T47D (cell line): ENCODE data around the gene GCN1.
"Not testable (repeated sequence)": the region's sequence is repeated elsewhere in the genome, so short reads cannot be mapped to it uniquely, and the experiment has no call there.

ENCODE experiments used
- DNase-seq, 2 experiments: peaks; one replicate each; pipeline versions ENCODE4 v3.0.0 to v3.0.0-alpha.2; 2011 to 2012; ENCODE audit warnings: low read depth in 1 of 2, low spot score in 1 of 2
- JUND ChIP-seq: IDR thresholded peaks from 2 replicates; pipeline ENCODE4 v1.6.1; 2012; ENCODE audit warnings: low read depth
- in situ Hi-C: cut with HindIII; loops from 2 replicates; pipeline ENCODE4 v1.10.0; 2016; ENCODE audit warnings: low sequenced_read_pairs, low pct_unique_long_range_greater_than_20kb

GCN1 gene

DNA sequence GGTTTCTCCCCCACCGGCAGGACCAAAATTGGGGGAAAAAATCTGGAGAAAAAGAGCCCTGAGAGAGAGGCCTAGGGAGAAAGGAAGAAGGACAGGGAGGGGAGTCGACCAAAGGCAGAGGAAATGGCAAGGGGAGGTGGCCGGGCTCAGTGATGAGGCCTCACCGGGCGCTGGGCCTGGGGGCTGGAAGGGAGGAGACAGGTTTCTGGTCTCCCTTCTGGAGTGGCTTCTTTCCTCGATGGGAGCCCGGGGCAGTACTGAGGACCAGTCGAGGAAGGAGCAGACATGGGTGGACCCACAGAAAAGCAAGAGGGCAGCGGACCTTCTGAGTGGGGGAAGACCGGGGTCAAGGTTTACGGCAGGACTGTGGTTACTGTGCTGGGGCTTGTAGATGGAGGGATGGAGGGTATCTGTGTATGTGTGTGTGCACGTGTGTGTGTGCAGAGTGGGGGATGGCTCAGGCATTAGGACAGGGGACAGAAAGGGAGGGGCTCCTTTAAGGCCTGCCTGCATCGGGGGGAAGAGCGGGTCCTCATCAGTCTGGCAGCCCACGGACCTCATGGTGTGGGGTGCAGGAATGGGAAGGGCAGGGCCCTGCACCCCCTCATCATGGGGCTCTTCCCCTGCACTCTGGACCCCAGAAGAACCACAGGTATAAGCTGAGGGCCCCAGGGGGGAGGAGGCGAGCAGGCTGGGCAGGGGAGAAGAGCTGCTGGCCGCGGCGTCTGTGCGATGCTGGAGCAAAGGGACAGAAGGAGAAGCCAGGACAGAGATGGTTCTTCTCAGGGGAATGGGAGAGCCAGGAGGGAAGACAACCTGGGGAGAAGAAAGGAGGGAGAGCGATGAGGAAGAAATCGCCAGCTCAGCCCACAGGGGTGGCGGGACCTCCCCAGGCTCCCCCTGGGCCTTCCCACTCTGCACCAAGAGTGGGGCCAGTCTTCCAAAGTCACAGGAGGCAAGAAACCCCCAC lies 21.5 kb upstream of the GCN1 start:
- DNase-seq, result no peak
- no peak for TF ChIP-seq JUND
- in situ Hi-C loops, result no loop called here

- no peak for TF ChIP-seq JUND
- in situ Hi-C loops, result no loop called here
- DNase-seq, result no peak
These were observed 20.8 kb upstream of the GCN1 start for GRCh38 chr12:120215357-120215735.

- in situ Hi-C loops, result no loop called here
- no peak for TF ChIP-seq JUND
- DNase-seq, result no peak
These were observed 20.3 kb upstream of the GCN1 start for GRCh38 chr12:120214626-120215356.

DNA sequence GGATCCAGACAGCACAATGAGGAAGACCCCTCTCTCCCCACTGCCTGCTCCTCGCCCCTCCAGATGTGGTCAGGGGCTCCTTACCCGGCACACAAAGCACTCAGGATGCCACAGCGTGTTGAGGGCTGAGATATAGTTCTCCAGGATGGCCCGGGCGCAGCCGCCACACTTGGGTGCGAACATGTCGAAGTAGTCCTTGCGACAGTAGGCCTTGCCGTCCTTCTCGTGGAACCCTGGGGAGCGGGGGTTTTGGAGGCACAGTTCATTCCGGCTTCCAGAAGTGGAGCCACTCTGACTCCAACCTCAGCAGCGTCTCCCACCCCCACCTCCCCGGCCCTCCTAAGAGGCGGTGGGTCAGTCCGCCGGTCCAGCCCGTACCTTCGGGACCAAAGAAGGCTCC lies 19.2 kb upstream of the GCN1 start:
- DNase-seq, result no peak
- in situ Hi-C loops, result no loop called here
- no peak for TF ChIP-seq JUND

DNA sequence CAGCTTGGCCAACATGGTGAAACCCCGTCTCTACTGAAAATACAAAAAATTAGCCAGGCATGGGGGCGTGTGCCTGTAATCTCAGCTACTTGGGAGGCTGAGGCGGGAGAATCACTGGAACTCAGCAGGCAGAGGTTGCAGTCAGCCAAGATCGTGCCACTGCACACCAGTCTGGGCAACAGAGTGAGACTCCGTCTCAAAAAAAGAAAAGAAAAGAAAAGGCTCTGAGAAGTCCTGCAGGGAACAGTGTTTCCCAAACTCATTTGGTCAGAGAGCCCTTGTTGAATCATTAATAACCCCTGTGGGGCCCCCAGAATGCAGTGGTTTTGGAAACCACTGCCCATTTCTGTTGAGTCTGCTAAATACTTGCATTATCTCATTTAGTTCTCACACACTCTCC lies 18.7 kb upstream of the GCN1 start:
- in situ Hi-C loops, DNase-seq: not testable (repeated sequence)

DNA sequence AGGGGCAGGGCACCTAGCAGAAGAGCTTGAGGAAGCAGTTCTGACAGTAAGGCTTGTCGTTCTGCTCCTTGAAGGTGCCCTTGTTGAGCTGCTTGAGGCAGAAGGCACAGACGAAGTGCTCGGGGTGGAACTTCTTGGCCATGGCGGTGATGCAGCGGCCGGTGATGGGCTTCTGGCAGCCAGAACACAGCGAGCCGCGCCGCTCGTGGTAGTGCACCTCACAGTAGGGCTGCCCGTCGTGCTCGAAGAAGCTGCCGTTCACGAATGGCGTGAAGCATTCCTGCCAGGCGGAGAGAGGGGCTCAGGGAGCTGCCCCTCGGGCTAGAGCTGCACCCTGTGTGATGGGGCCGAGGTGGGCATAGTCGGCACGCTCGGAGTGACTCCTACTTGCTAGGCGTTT lies 17.8 kb upstream of the GCN1 start:
- no peak for DNase-seq
- in situ Hi-C loops, result no loop called here
- no peak for TF ChIP-seq JUND

GRCh38 chr12:120211904-120212283 lies 17.4 kb upstream of the GCN1 start:
- in situ Hi-C loops, result no loop called here
- no peak for DNase-seq
- no peak for TF ChIP-seq JUND

GRCh38 chr12:120211243-120211903 lies 16.9 kb upstream of the GCN1 start:
- in situ Hi-C loops, result no loop called here
- TF ChIP-seq JUND, result no peak
- DNase-seq, result no peak

DNA sequence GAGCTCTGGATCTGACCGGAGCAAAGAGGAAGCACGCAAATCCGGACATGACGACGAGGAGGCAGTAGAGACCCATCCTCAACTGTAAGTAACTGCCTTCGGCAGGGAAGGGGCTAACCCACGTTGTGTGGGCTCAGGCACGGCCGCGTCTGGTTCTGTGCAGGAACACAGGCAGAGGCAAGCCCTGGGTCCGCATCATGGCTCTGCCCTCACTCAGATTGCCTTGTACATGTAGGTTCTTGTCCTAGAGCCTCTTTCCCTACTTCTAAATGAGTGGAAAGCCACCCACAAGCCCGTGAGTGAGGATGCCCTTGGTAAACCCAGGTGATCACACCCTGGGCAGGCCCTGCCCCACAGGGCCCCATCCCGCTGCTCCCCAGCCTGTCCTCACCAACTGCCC lies 15.3 kb upstream of the GCN1 start:
- no peak for DNase-seq
- TF ChIP-seq JUND, result no peak
- in situ Hi-C loops, result no loop called here

- DNase-seq, result no peak
- TF ChIP-seq JUND, result no peak
- in situ Hi-C loops, result no loop called here
These were observed 12.7 kb upstream of the GCN1 start for GRCh38 chr12:120207227-120207626.

GRCh38 chr12:120206781-120207180 lies 12.3 kb upstream of the GCN1 start:
- in situ Hi-C loops, DNase-seq: not testable (repeated sequence)

DNA sequence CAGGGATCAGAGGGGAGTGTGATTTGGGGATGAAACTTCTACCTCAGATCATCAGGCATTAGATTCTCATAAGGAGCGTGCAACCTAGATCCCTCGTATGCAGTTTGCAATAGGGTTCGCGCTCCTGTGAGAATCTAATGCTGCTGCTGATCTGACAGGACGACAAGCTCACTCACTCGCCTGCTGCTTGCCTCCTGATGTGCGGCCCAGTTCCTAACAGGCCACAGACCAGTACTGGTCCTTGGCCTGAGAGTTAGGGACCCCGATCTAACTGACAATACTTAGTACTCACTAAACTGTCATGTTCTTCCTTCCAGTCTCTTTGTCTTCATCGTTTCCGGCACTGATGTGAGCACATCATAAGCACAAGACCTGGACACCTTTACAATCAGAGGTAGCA lies 11.7 kb upstream of the GCN1 start:
- in situ Hi-C loops, result no loop called here
- no peak for DNase-seq
- TF ChIP-seq JUND, result no peak

GRCh38 chr12:120204171-120204570 lies 9.7 kb upstream of the GCN1 start:
- DNase-seq, result no peak
- in situ Hi-C loops, result no loop called here
- TF ChIP-seq JUND, result no peak
